GM21381 (cell line): Measurements from ENCODE around the gene FTCD.
"Not testable (repeated sequence)": the region's sequence is repeated elsewhere in the genome, so short reads cannot be mapped to it uniquely, and the experiment has no call there.

Experiments
- ATAC-seq: cut with Tn5 transposase; IDR thresholded peaks from one replicate; pipeline ENCODE4 v1.9.1; 2021; ENCODE audit warnings: mild to moderate bottlenecking, moderate library complexity; ENCODE audit not compliant: unreplicated experiment

The FTCD gene

DNA sequence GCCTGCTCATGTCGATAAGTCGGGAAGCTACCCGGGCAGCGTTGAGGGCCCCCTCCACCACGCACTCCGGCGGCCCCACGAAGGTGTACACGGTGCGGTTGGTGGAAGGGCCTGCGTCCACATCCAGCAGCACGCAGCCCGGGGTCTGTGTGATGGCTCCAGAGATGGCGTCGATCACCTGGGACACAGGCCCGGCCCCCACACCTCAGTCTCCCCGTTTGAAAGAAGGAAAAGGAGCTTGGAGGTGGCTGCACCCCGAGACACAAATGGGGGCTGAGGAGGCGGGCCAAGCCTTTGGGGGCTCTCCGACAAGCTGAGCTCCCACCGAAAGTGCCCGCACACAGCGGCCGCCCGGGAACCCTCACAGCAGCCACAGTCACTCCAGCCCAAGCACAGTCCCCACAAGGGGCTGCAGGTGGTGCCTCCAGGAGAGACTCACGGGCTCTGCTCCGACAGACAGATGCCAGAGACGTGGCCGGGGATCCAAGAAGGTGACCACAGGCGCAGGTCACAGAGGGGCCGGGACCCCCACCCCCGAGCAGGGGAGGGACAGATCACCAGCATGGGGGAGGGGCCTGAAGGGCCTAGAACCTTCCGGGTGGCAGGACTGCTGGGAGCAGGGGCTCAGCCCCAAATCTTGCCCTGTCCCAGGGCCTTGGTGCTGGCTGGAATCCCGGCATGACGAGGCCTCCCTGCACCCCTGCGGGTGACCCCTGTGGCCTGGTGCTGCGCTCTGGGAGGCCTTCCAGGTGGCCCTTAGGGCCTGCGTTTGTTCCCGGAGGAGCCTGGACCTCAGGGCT, 1.0 kb downstream of the FTCD start:
- ATAC-seq = no peak

DNA sequence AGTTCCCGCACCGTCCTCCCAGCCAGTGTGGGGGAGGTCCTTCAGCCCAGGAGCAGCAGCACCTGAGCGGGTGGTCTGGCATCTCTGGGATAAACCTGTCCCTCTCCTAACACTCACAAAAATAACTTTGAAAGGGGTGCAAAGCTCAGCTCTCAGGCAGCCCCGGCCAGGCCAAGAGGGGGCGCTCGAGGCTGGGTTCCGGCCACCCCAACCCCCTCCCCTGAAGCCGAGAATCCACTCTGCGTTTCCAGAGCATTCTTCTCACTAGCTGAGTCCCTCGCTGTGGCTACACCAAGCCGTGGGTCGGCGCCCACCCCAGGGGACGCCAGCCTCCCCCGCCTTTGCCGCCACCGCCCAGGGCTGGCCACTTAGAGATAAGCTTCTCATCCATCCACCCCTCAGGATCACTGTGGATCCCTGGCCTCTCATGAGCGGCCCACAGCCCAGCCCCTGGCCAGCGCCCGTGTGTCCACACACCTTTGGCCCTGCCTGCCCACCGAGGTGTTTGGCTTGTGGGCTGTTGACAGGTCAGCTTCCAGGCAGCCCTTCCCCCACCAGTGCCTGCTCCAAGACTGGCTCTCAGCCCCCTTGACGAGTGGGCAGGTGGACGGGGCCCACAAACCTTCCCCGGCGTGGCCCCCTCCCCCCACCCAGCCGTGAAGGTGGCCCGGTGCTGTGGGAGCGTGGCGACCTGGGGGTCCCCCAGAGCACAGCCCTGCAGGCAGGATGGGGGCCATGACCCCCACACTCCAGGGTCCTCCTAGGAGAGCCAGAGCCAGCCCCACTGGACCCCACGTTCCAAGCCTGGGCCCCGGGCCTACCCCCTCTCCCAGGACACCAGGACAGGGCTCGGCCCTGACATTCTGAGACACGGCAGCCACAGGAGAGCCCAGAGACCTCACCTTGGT, 1.9 kb downstream of the FTCD start:
- no peak for ATAC-seq

DNA sequence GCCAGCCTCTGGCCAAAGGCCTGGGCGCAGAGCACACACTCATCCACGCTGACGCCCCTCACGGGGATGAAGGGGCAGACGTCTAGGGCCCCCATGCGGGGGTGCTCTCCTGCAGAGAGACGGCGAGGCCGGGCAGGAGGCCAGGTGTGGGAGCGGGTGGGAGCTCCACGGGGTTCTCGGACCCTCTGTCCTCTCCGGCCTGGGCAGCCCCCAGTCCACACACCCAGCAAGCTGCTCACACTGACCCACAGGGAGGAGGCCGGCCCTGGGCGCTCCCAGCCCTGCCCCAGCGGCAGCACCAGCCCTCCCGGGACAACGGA, 2.5 kb downstream of the FTCD start:
- no peak for ATAC-seq

DNA sequence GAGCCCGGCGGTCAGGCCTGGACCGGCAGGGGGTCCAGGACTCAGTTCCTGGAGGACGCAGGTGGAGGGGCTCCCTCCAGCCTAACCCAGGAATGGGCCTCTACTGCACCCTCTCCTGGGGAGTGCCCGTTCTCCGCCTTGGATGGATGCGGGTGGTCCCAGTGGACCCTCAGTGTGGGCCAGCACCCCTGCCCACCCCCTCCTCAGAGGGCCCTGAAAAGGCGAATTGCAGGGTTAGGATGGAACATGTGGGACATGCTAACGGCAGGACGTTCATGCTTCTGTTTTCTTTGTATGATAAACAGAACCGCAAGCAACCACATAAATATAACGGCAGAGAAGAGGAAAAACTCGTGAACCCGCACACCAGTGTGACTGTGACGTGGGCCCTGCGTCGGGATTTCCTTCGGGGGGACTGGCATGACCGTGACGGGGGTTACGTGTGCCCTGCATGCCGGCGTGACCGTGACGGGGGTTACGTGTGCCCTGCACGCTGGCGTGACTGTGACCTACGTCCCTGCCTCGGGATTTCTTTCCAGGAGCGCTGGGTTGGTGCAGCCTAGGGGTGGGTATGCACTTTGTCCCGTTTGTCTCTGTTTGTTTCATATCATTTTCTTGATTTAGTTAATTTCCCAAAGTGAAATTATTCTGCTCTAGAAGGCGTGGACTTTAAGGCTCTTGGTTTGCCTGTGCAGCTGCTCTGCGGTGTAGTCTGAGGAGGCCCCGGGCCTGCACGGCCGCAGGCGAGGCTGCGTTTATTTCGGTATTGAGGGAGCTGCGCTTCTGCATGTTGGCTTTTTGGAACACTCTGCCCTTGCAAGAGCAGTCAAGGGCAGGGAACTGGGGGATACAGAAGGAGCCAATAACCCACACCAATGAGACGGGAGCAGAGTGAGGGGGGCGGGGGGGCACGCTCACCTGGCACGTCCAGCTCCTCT, 3.1 kb downstream of the FTCD start:
- ATAC-seq = no peak

DNA sequence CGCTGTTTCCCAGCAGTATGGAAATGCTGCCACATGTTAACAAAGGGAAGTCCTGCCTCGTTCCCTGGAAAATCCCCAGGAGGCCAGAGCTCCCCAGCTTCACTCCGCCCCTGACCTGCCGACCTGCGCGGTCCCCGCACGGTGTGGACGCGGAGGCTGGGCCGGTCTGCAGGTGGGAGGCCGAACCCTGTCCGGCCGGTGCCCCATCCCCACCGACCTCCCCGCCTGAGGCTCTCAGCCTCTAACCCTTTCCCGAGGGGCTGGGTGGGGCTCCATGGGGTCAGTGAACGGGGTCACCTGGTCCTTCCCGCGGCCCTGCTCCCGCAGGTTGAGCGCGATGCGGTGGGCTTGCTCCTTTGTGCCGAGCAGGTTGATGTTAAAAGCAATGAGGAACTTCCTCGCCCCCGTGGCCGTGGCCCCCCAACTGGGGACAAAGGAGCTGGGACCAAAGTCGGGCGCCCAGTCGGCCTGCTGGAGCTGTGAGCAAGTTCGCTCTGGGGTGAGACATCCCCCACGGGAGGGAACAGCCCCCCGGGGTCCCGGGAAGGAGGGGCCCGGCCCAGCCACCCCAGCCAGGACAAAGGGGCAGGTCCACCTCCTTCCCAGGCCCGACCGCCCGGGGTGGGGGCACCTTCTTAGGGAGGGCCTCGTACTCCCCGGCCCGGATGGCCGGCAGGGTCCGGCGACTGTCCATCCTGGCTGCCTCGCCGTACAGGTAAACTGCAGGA, 4.0 kb downstream of the FTCD start:
- no peak for ATAC-seq

DNA sequence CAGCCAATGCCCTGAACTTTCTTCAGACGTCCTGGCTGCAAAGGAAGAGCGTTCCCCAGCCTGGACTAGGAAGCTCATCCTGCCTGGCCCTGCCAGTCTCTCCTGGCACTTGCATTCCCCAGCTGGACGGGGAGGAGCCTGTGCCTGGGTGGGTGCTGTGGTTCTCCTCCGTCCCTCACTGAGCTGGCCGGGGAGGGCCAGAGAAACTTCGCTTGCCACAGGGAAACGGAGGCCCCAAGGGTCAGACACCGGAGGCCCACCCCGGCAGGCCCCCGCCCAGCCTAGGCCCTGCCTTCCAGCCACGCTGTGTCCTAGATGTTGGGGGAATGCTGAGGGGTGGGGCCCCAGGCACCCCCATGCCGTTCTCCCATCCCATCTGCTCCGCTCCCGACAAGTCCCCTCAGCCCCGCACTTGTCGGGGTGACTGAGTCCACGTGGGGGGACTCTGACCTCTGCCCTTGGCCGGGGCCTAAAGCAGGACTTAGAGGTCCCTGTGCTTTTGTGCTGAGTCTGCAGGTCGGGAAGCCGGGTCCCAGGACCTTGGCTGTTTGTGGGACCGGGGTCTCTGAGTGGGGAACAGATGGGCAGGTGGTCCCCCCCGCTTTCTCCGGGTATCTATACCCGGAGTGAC, 4.8 kb downstream of the FTCD start:
- no peak for ATAC-seq

DNA sequence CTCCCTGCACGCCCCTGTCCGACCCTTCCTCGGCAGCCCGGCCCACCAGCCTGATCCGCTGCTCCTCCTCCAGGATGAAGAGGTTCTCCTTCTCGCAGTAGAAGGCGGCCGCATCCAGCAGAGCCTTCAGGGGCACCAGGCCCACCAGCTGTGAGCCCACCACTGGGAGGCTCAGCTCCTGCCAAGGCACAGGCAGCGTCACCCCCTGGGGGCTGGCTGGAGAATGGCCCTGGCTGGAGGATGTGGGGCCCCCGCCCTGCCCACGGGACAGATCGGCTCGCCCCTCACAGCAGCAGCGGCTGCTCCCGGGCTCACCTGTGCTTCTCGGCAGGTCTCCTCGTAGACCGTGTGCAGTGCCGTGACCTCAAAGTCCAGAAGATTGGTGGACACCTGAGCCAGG, 5.3 kb downstream of the FTCD start:
- no peak for ATAC-seq

DNA sequence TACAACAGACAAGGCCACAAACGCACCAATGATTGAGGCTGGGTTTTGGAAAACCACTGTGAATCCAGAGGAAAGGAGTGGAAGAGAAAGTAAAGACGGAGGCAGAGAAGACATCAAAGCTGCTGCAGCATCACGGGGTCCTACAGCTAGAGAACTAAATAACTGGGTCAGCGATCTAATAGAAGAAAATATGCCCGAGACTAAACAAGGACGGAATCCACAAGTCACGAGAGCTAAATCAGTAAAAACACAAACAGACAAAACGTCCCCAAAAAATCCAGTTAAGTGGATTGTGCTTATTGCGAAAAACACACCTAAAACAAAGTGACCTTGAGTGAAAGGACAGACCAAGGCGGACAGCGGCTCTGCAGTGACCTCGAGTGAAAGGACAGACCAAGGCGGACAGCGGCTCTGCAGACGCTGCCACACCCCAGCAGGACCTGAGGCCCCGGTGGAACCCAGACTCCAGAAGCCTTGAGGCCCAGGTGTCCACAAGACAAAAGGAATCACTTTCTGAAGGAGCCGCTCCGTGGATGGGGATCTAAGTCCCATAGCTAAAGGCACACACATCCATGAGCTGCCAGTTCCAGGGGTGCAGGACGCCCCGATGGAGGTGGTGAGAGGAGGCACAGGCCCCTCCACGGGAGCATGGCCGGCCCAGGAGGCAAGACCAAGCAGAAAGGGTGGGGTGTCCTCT, 6.0 kb downstream of the FTCD start:
- ATAC-seq = no peak

DNA sequence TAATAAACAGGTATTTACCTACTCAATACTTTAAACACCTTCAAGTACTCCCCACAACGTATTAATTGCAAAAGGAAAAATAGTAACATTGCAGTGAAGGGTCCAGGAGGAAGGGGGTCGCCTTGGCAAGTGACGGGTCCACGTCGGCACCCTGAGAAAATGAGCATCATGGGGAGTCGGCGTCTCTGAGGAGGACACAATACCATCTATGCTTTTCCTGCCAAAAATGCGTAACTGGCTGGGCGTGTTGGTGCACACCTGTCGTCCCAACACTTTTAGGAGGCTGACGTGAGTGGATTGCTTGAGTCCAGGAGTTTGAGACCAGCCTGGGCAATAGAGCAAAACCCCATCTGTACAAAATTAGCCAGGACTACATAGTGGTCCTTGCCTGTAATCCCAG, 7.3 kb downstream of the FTCD start:
- no peak for ATAC-seq

DNA sequence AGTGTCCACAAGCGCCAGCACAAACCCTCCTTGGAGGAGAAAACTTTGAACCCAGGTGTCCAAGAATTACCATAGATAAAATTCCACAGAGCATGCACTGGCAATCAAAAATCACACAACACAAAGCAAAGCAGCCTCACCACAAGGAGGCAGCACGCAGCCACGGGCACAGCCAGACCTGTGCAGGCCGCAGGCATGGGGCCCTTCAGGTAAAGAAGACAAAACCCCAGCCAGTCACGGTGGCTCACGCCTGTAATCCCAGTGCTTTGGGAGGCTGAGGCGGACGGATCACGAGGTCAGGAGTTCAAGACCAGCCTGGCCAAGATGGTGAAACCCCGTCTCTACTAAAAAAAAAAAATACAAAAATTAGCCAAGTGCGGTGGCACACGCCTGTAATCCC, 8.0 kb downstream of the FTCD start:
- not testable (repeated sequence) for ATAC-seq

DNA sequence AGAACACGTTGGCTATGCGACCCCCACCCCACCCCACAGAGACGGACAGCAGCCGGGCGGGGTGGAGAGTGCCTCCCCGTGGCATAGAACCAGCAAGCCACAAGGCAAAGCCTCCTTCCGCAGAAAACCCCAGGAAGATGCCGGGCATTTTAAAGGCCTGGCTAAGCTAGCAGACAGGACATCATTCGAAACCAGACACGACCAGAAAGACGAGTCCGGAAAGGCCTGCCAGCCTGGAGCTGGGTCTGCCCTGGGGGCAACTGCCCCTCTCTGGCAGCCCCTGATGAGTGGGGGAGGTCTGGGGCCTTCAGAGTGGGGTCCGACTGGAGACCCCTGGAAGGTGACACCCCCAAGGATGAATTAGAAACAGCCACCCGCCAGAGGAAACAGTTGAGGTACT, 8.5 kb downstream of the FTCD start:
- ATAC-seq = no peak

DNA sequence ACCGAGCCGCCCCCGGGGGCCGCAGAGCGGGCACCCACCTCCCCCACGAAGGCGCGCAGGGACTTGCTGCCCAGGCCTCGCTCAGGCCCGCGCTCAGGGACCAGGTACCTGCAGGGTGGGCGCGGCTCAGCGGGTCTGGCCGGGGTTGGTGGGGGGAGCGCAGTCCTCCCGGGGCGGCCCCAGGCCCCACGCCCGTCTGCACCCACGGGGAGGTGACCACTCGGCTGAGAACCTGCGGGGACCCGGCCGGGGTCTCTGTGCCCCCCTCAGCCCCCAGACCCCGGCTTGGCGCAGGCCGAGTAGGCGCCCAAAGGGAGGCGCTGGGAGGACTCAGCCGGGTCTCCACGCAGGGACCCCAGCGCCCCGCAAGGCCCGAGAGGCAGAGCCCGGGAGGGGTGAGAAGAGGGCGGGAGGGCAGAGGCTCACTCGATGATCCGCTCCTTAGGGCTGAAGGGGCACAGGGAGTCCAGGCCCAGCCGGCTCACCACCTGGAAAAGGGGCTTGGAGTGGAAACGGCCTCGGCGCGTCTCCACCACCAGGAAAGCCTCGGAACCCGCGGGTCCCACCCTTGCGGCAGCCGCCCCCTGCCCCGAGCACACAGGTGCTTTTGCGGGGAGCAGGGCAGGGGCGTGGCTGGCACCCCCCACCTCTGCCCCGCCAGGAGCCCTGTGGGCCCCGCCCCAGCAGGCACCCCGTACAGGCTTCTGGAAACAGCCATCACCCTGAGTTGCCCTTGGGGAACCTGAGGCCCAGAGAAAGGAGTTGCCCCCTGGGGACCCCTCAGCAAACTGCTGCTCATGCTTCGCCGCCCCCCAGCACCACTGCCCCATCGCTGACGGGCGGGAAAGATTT, 9.3 kb downstream of the FTCD start:
- ATAC-seq = no peak

DNA sequence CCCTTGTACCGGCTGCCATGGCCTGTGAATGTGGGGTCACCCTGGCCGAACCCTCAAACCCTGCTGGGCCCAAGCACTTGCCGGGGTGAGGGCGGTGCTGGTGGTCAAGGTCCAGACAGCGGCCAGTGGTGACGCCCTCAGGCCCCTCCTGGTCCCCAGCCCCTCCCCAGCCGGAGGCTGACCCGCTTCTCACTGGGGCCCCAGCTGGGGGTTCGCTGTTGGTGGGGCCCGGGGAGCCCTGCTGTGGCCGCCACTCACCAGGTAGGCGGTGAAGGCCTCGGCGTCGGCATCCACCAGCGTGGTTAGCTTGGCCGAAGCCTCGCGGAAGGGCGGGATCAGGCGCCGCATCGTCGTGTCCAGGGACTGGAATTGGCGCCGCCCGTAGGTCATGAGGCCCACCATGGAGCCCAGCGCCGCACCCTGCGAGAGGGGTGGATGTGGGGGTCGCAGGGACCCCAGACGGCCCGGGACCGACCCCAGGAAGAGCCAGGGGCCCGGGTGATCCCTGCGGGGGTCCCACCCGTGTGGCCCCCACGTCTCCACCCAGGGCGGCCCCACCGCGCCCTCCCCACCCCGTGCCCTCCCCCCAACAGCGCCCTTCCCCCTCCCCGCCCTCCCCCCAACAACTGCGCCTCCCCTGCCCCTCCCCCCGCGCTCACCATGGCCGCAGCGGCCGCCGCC, 10.1 kb downstream of the FTCD start:
- no peak for ATAC-seq

DNA sequence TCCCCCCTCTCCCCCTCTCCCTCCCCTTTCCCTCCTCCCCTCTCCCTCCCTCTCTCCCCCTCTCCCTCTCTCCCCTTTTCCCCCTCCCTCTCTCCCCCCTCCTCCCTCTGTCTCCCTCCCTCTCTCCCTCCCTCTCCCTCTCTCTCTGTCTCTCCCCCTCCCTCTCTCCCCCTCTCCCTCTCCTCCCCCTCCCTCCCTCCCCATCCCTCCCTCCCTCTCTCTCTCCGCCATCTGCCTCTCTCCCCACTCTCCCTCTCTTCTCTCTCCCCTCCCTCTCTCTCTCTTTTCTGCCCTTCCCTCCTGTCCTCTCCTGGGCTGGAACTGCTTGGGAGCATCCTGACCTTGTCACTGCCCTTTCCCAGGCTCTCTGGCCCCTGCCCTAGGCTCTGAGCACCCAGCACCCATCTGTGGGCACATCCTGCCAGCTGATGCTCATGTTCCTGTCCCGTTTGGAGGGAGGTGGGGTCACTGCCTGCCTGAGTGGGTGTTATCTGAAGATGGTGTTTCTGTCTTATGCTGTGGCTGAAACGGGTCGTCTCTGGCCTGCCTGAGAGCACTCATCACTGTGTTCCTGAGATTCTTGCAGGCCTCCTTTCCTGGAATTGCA, 10.8 kb downstream of the FTCD start:
- no peak for ATAC-seq

DNA sequence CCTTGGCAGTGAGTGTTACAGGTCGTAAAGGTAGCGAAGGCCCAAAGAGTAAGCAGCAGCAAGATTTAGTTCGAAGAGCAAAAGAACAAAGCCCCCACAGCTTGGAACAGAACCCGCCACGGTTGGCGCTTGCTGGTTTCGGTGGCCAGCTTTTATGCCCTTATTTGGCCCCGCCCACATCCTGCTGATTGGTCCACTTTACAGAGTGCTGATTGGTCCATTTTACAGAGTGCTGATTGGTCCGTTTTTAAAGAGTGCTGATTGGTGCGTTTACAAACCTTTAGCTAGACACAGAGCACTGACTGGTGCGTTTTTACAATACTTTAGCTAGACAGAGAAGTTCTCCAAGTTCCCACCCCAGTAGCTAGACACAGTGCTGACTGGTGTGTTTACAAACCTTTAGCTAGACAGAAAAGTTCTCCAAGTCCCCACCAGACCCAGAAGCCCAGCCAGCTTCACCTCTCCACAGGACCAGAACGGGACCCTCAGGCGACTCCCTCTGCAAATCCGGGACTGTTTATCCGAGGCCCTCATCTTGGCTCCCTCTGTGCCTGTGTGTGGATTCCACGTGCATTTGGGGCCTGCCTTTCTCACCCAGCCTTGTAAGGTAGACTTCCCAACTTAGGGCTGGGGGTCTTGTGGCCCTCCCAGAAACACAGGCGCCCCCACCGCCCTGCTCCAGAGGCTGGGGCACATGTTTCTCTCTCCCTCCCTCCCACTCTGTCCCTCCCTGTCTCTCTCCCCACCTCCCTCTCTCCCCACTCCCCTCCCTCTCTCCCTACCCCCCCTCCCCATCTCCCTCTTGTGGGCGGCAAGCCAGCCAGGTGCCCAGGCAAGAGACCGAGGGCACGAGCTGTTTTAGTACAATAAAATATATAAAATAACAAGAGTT, 12.6 kb downstream of the FTCD start:
- ATAC-seq = no peak

DNA sequence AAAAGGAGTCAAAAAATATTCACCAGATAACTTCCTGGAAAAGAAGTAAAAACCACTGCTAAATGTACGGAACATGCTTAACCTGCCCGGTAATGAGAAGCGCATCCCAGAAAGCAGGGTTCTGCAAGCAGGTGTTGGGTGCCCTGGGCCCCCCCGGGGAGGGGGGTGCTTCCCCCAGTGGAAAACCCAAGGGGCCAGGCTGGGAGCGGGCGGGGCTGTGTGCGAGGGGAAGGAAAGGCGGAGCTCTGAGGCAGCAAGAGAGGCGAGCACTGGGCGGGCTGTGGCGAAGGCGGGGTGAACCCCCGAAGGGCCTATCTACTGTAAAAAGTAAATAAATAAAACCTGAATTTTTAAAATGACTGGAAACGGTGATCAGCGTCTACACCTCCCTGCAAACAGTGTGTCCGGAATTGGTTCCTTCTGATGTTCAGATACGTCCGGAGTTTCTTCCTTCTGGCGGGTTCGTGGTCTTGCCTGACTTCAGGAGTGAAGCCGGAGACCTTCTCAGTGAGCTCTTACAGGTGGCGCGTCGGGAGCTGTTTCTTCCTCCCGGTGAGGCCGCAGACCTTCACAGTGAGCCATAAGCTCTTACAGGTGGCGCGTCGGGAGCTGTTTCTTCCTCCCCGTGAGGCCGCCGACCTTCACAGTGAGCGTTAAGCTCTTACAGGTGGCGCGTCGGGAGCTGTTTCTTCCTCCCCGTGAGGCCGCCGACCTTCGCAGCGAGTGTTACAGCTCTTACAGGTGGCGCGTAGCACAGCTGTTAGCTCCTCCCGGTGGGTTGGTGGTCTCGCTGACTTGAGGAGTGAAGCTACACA, 13.4 kb downstream of the FTCD start:
- no peak for ATAC-seq
